Body of pancreas (tissue), 4 donors: ENCODE measurements around the gene KANK4.

Experiments
- POLR2A ChIP-seq, 3 donors: fragments of 450-650 bp; IDR thresholded peaks; one replicate each; pipeline ENCODE4 v1.6.1; 2016; ENCODE audit warnings: antibody characterized with exemption in 3 of 3, mild to moderate bottlenecking in 2 of 3
- TF ChIP-seq, protein P1 (sequence below), 7 experiments: fragments of 450-650 bp in 4 of 7; fragments of 200-600 bp in 3 of 7; sonication (generic) in 3 of 7; IDR thresholded peaks; one replicate each; pipeline ENCODE4 v1.5.1; 2016 to 2019; ENCODE audit warnings: antibody characterized with exemption in 7 of 7

DNA sequence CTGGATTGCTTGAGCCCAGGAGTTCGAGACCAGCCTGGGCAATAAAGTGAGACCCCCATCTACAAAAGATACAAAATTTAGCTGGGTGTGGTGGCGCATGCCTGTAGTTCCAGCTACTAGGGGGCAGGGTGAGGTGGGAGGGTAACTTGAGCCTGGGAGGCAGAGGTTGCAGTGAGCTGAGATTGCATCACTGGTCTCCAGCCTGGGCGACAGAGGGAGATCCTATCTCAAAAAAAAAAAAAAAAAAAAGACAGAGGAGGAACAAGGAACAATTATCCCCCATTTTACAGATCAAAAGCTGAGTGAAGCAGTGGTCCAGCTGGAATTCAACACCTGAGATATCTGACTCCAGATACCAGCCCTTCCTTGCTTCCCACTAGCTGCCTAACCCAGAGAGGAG lies 89.8 kb downstream of the KANK4 start:
- TF ChIP-seq, protein P1, sequence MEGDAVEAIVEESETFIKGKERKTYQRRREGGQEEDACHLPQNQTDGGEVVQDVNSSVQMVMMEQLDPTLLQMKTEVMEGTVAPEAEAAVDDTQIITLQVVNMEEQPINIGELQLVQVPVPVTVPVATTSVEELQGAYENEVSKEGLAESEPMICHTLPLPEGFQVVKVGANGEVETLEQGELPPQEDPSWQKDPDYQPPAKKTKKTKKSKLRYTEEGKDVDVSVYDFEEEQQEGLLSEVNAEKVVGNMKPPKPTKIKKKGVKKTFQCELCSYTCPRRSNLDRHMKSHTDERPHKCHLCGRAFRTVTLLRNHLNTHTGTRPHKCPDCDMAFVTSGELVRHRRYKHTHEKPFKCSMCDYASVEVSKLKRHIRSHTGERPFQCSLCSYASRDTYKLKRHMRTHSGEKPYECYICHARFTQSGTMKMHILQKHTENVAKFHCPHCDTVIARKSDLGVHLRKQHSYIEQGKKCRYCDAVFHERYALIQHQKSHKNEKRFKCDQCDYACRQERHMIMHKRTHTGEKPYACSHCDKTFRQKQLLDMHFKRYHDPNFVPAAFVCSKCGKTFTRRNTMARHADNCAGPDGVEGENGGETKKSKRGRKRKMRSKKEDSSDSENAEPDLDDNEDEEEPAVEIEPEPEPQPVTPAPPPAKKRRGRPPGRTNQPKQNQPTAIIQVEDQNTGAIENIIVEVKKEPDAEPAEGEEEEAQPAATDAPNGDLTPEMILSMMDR (IDR thresholded peaks at IDR 0.05) = no peak
- TF ChIP-seq POLR2A (IDR thresholded peaks at IDR 0.05) = no peak
